ENCODE results near the gene CPNE7. TPM values are rescaled to one million over a fixed set of nuclear protein-coding genes. Genes with fewer than 3 reads are reported as not detected.

The CPNE7 gene
- total and polyA plus RNA-seq, 2 experiments from 2014 or later: 1.6 to 2.2 TPM

GRCh38 chr16:89607453-89607852, 31.9 kb downstream of the CPNE7 start:
- no peak for TF ChIP-seq CTCF (IDR thresholded peaks at IDR 0.05; ENCODE audit: low read depth, low read length)
- H3K4me1 ChIP-seq (ENCODE audit: low read depth): peaks cover 6% of the 10 kb centered on the region
- H3K4me3 ChIP-seq: no peak overlapping the region
- no peaks in the 10 kb centered on the region for H3K36me3 ChIP-seq
- no peaks in the 10 kb centered on the region for H3K27me3 ChIP-seq
- no peak overlapping the region for H3K27ac ChIP-seq
- no peaks in the 10 kb centered on the region for H3K9me3 ChIP-seq (ENCODE audit: low read depth)
- DNase-seq (ENCODE audit: low read depth in 1 of 2, low spot score in 1 of 2): no peak

GRCh38 chr16:89607937-89608740, 32.6 kb downstream of the CPNE7 start:
- no peak overlapping the region for H3K4me3 ChIP-seq
- no peaks in the 10 kb centered on the region for H3K27me3 ChIP-seq
- H3K4me1 ChIP-seq (ENCODE audit: low read depth): no peaks in the 10 kb centered on the region
- H3K9me3 ChIP-seq (ENCODE audit: low read depth): no peaks in the 10 kb centered on the region
- no peaks in the 10 kb centered on the region for H3K36me3 ChIP-seq
- no peak overlapping the region for H3K27ac ChIP-seq
- no peak for TF ChIP-seq CTCF (IDR thresholded peaks at IDR 0.05; ENCODE audit: low read depth, low read length)
- no peak for DNase-seq (ENCODE audit: low read depth in 1 of 2, low spot score in 1 of 2)

DNA sequence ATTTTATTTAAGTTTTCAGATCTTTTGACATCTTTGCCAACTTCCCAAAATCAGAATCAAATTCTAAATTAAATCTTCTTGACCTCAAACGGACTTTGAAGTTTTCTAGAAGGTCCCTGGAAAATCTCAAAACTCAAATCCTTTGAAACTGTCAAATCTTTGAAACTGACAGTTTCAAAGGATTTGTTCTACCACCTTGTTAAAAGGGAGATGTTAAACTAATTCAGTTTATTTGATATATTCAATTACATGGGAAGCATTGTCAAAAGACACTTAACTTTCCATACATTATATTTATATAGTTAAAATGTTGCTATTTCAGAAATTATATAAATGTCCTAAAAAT, 34.5 kb downstream of the CPNE7 start:
- DNase-seq (ENCODE audit: low read depth in 1 of 2, low spot score in 1 of 2): no peak
- no peaks in the 10 kb centered on the region for H3K27me3 ChIP-seq
- H3K27ac ChIP-seq: no peak overlapping the region
- H3K4me3 ChIP-seq: no peak overlapping the region
- H3K9me3 ChIP-seq (ENCODE audit: low read depth): no peaks in the 10 kb centered on the region
- H3K36me3 ChIP-seq: no peaks in the 10 kb centered on the region
- H3K4me1 ChIP-seq (ENCODE audit: low read depth): no peaks in the 10 kb centered on the region
- no peak for TF ChIP-seq CTCF (IDR thresholded peaks at IDR 0.05; ENCODE audit: low read depth, low read length)

GRCh38 chr16:89612415-89613166, 37.0 kb downstream of the CPNE7 start:
- H3K27ac ChIP-seq: no peak overlapping the region
- no peaks in the 10 kb centered on the region for H3K27me3 ChIP-seq
- TF ChIP-seq CTCF (IDR thresholded peaks at IDR 0.05; ENCODE audit: low read depth, low read length): no peak
- no peak for DNase-seq (ENCODE audit: low read depth in 1 of 2, low spot score in 1 of 2)
- H3K36me3 ChIP-seq: no peaks in the 10 kb centered on the region
- no peaks in the 10 kb centered on the region for H3K9me3 ChIP-seq (ENCODE audit: low read depth)
- H3K4me1 ChIP-seq (ENCODE audit: low read depth): no peaks in the 10 kb centered on the region
- H3K4me3 ChIP-seq: no peak overlapping the region

GRCh38 chr16:89613231-89613953, 37.8 kb downstream of the CPNE7 start, which contains the start of gene DPEP1:
Gene DPEP1, plus strand, starts transcription at chr16:89613642. Its CDS starts 16,769 bp downstream, at chr16:89630411.
- Histone ChIP-seq H3K27ac (no peak within 1 kb of the TSS), H3K4me1 (ENCODE audit: low read depth) (no peaks in the 10 kb centered on the region), H3K9me3 (ENCODE audit: low read depth) (no peaks in the 10 kb centered on the region), H3K36me3 (no peaks in the 10 kb centered on the region), H3K27me3 (no peaks in the 10 kb centered on the region), H3K4me3 (no peak within 1 kb of the TSS)
- no peak for DNase-seq (ENCODE audit: low read depth in 1 of 2, low spot score in 1 of 2)
- TF ChIP-seq CTCF (IDR thresholded peaks at IDR 0.05; ENCODE audit: low read depth, low read length): no peak

All from cardiac muscle cell (in vitro differentiated cells and primary cell).